GM23338 (cell line): ENCODE data around the gene CCNF.

ENCODE experiments used
- CTCF ChIP-seq, 2 experiments: fragments of 200-600 bp in 1 of 2; sonication (generic) in 1 of 2; conservative IDR thresholded peaks; 2 replicates each; pipeline versions ENCODE4 v1.5.1 to v1.6.1; 2016 to 2017; ENCODE audit warnings: antibody characterized with exemption in 2 of 2, low read depth in 2 of 2, mild to moderate bottlenecking in 2 of 2, moderate library complexity in 1 of 2
- EZH2 ChIP-seq: fragments of 200-600 bp; sonication (generic); IDR thresholded peaks from one replicate; pipeline ENCODE4 v1.8.0; 2017; ENCODE audit warnings: antibody characterized with exemption, mild to moderate bottlenecking, low read depth; ENCODE audit not compliant: unreplicated experiment
- EZH2phosphoT487 ChIP-seq: fragments of 200-600 bp; sonication (generic); IDR thresholded peaks from one replicate; pipeline ENCODE4 v1.8.1; 2018; ENCODE audit warnings: antibody characterized with exemption; ENCODE audit not compliant: unreplicated experiment
- STAT1 ChIP-seq: IDR thresholded peaks from one replicate; pipeline ENCODE4 v1.6.1; 2016; ENCODE audit warnings: antibody characterized with exemption; ENCODE audit not compliant: unreplicated experiment
- TF ChIP-seq, protein P1 (sequence below): IDR thresholded peaks from one replicate; pipeline ENCODE4 v1.6.1; 2018; ENCODE audit warnings: antibody characterized with exemption; ENCODE audit not compliant: unreplicated experiment

GRCh38 chr16:2436110-2436509, 6.9 kb downstream of the CCNF start:
- TF ChIP-seq, protein P1, sequence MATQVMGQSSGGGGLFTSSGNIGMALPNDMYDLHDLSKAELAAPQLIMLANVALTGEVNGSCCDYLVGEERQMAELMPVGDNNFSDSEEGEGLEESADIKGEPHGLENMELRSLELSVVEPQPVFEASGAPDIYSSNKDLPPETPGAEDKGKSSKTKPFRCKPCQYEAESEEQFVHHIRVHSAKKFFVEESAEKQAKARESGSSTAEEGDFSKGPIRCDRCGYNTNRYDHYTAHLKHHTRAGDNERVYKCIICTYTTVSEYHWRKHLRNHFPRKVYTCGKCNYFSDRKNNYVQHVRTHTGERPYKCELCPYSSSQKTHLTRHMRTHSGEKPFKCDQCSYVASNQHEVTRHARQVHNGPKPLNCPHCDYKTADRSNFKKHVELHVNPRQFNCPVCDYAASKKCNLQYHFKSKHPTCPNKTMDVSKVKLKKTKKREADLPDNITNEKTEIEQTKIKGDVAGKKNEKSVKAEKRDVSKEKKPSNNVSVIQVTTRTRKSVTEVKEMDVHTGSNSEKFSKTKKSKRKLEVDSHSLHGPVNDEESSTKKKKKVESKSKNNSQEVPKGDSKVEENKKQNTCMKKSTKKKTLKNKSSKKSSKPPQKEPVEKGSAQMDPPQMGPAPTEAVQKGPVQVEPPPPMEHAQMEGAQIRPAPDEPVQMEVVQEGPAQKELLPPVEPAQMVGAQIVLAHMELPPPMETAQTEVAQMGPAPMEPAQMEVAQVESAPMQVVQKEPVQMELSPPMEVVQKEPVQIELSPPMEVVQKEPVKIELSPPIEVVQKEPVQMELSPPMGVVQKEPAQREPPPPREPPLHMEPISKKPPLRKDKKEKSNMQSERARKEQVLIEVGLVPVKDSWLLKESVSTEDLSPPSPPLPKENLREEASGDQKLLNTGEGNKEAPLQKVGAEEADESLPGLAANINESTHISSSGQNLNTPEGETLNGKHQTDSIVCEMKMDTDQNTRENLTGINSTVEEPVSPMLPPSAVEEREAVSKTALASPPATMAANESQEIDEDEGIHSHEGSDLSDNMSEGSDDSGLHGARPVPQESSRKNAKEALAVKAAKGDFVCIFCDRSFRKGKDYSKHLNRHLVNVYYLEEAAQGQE = no peak
- no peak for TF ChIP-seq EZH2
- TF ChIP-seq STAT1 = no peak
- no peak for TF ChIP-seq CTCF (conservative IDR thresholded peaks at IDR 0.05; ENCODE audit: low read depth in 2 of 2)
- no peak for TF ChIP-seq EZH2phosphoT487
